Measurements from ENCODE around the gene CCDC116. TPM values are rescaled to one million over a fixed set of nuclear protein-coding genes. Genes with fewer than 3 reads are reported as not detected.

Gene CCDC116, protein sequence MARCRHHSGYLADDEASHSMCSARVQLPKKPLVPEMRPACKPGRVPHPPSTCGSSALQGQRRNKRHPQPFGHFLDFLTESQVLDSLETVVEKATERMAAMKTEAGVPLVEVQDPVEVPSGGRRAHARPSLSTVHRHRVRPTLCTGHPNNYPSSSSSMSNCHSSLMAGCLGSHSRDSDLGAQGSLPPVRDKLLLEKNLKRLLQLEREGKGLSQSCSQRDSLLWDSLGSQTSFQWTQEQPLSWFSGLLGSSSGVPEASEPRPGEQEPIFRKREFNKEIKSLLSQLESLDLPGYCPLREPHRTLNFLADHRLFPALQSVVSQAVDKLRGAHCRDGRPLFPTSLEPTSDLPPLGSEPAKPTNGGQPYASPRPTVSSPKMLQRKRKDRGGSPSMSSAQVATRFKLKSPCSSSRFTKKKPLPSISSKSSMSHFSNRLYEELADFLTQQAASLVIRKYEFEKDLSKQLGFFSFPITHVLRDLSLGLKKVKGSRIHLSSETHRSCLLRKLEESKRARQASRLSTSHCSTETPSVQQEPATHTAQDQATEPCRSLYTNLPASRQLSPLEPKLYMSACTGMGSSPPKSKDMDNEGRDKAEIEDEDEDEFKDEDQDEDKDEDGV
- 0.78 to 1.3 TPM (median 0.84 TPM) in 3 replicates for total RNA-seq

DNA sequence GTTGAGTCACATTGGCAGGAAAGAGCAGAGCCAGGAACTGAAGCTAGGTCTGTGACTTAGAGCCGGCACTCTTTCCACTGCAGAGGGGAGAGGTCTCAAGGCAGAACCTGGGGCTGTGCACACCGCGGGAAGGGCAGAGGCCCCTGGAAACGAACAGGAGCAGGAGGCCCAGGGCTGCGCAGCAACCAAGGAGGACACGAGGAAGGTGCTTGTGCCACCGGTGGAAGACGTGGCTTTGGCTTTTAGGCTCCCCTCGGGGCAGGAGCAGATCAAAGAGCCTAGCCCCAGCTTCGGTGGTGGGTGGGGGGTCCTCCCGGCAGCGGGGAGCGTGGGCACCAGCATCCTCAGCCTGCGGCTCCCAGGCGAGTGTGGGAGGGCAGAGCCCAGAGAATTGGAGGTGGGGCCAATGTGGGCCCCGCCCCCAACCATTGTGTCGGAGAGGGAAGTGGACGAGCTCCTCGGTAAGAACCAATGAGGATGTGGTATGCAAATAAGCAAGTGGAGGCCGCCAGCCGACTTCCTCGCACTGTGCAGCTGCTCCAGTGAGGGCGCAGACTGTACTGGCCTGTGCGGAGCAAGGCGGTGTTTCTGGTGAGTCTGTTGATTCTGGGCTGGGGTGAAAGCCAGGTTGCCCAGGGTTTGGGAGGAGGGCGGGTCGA lies at the start of gene CCDC116:
CCDC116 (plus strand) TSS at position 524 of the 659 bp plus-strand sequence. CDS start 422 bp downstream, outside the sequence.
- Mint-ChIP-seq H3K27me3 (ENCODE audit: low read depth) (no peaks in the 10 kb centered on the region), H3K4me3 (no peak within 1 kb of the TSS), H3K27ac (no peak within 1 kb of the TSS), H3K36me3 (peaks cover 7% of the 10 kb centered on the region), H3K4me1 (peaks cover 9% of the 10 kb centered on the region), H3K9me3 (no peaks in the 10 kb centered on the region)
- TF ChIP-seq, protein P1, sequence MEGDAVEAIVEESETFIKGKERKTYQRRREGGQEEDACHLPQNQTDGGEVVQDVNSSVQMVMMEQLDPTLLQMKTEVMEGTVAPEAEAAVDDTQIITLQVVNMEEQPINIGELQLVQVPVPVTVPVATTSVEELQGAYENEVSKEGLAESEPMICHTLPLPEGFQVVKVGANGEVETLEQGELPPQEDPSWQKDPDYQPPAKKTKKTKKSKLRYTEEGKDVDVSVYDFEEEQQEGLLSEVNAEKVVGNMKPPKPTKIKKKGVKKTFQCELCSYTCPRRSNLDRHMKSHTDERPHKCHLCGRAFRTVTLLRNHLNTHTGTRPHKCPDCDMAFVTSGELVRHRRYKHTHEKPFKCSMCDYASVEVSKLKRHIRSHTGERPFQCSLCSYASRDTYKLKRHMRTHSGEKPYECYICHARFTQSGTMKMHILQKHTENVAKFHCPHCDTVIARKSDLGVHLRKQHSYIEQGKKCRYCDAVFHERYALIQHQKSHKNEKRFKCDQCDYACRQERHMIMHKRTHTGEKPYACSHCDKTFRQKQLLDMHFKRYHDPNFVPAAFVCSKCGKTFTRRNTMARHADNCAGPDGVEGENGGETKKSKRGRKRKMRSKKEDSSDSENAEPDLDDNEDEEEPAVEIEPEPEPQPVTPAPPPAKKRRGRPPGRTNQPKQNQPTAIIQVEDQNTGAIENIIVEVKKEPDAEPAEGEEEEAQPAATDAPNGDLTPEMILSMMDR (IDR thresholded peaks at IDR 0.05; ENCODE audit: unreplicated experiment): no peak
- no peak for DNase-seq (ENCODE audit: low spot score in 2 of 2, unreplicated experiment in 2 of 2)

GRCh38 chr22:21582801-21583740 lies 49.5 kb upstream of the CCDC116 start:
- TF ChIP-seq, protein P1 (IDR thresholded peaks at IDR 0.05; ENCODE audit: unreplicated experiment): no peak
- no peaks in the 10 kb centered on the region for H3K9me3 Mint-ChIP-seq
- no peak for DNase-seq (ENCODE audit: low spot score in 2 of 2, unreplicated experiment in 2 of 2)
- H3K36me3 Mint-ChIP-seq: peaks cover 8% of the 10 kb centered on the region
- H3K27me3 Mint-ChIP-seq (ENCODE audit: low read depth): no peaks in the 10 kb centered on the region
- H3K4me3 Mint-ChIP-seq: no peak overlapping the region
- H3K4me1 Mint-ChIP-seq: peaks cover 9% of the 10 kb centered on the region
- H3K27ac Mint-ChIP-seq: peak overlapping the region; percentile 60

DNA sequence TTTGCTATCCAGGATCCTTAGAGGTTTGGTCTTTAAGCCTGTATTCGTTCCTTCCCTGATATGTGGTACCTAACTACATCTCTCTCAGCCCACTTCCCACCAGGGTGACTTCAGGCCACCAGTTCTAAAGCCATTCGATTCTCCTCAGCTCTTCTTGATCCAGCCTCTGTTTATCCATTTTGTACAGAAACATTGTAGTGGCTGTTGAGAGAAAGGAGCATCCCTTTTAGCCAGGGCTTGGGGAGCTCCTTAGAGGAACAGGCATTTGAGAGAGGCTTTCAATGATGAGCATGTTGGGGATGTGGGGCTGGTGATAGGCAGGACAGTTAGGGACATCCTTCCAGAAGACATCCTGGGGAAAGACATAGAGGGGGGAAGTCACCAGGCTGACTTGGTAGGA lies 47.2 kb upstream of the CCDC116 start:
- Mint-ChIP-seq H3K4me3 (no peak overlapping the region), H3K27me3 (ENCODE audit: low read depth) (no peaks in the 10 kb centered on the region), H3K4me1 (peaks cover 11% of the 10 kb centered on the region), H3K36me3 (peaks cover 9% of the 10 kb centered on the region), H3K27ac (peak overlapping the region; percentile 23), H3K9me3 (no peaks in the 10 kb centered on the region)
- TF ChIP-seq, protein P1 (IDR thresholded peaks at IDR 0.05; ENCODE audit: unreplicated experiment): no peak
- no peak for DNase-seq (ENCODE audit: low spot score in 2 of 2, unreplicated experiment in 2 of 2)

DNA sequence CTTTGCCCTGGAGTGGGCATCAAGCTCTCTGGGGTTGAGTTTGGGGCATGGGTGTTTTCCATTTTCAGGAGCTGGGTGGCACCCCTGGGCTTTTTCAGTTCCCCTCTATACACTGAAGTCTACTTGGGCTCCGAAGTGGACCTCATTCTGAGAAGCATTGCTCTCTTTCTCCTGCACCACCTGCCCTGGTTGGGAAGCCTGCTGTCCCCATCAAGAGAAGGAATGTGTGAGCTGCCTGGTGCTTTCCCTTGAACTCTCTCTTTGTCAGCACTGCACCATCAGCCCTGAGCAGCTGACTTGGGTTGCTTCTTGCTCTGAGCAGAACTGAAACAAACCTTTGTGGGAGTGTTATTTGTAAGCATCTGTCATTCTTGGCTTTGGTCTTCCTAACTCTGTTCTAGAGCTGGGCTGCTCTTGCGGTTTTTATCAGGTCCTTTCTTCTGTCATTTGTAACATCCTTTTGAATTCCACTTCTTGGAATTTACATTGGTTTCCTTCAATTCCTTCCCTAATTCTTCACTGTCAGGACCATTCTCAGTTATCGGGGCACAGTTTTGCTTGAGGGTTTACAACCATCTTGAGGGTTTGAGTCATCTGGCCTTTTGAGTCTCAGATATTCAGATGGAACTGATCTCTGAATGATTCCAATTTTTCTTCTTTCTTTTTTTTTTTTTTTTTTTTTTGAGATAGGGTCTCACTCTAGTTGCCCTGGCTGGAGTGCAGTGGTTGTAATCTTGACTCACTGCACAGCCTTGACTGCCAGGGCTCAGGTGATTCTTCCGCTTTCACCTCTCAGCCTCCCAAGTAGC lies 44.6 kb upstream of the CCDC116 start:
- H3K9me3 Mint-ChIP-seq: no peaks in the 10 kb centered on the region
- H3K4me3 Mint-ChIP-seq: no peak overlapping the region
- peak overlapping the region; percentile 69 for H3K27ac Mint-ChIP-seq
- no peaks in the 10 kb centered on the region for H3K27me3 Mint-ChIP-seq (ENCODE audit: low read depth)
- peaks cover 14% of the 10 kb centered on the region for H3K4me1 Mint-ChIP-seq
- TF ChIP-seq, protein P1 (IDR thresholded peaks at IDR 0.05; ENCODE audit: unreplicated experiment): no peak
- no peak for DNase-seq (ENCODE audit: low spot score in 2 of 2, unreplicated experiment in 2 of 2)
- peaks cover 9% of the 10 kb centered on the region for H3K36me3 Mint-ChIP-seq

Measured in mesothelial cell of epicardium (in vitro differentiated cells).